HG02610 (cell line): ENCODE results near the gene PGPEP1.
A peak's percentile ranks its signal among the peaks of the same experiment; 100 is the strongest.
"Not testable (repeated sequence)": the region's sequence is repeated elsewhere in the genome, so short reads cannot be mapped to it uniquely, and the experiment has no call there.

Experiments used
- ATAC-seq: cut with Tn5 transposase; IDR thresholded peaks from one replicate; pipeline ENCODE4 v1.9.1; 2021; ENCODE audit warnings: mild to moderate bottlenecking, moderate library complexity; ENCODE audit not compliant: unreplicated experiment

The PGPEP1 gene

DNA sequence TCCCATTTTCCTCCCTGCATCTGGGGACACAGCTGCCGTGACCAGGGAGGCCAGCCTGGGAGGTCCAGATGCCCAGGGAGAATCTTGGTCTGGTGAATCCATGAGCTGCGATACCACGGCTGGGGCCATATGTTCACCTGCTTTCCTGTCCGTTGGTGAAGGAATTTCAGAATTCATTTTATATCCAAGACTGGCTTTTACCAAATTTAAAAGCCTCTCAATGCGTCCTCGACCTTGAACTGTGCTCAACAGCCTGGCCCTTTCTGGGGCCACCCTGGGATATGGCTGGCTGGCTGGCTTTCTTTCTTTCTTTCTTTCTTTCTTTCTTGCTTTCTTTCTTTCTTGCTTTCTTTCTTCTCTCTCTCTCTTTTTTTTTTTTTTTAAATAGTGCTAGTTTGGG, 23.4 kb downstream of the PGPEP1 start:
- ATAC-seq: no peak

DNA sequence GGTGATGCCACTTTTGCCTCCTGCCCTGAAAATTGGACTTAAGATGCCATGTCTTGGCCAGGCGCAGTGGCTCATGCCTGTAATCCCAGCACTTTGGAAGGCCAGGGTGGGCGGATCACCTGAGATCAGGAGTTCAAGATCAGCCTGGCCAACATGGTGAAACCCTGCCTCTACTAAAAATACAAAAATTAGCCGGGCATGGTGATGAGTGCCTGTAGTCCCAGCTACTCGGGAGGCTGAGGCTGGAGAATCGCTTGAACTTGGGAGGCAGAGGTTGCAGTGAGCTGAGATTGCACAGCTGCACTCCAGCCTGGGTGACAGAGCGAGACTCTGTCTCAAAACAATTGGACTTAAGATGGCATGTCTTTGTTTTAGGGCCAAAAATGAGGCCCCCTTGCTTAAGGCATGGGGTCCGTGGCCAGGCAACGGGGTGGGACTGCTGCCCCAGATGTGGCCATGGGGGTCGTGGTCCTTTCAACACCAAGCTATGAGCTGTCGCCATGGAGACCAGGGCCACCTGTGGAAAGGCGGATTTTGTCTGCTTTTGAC, 24.0 kb downstream of the PGPEP1 start:
- not testable (repeated sequence) for ATAC-seq

DNA sequence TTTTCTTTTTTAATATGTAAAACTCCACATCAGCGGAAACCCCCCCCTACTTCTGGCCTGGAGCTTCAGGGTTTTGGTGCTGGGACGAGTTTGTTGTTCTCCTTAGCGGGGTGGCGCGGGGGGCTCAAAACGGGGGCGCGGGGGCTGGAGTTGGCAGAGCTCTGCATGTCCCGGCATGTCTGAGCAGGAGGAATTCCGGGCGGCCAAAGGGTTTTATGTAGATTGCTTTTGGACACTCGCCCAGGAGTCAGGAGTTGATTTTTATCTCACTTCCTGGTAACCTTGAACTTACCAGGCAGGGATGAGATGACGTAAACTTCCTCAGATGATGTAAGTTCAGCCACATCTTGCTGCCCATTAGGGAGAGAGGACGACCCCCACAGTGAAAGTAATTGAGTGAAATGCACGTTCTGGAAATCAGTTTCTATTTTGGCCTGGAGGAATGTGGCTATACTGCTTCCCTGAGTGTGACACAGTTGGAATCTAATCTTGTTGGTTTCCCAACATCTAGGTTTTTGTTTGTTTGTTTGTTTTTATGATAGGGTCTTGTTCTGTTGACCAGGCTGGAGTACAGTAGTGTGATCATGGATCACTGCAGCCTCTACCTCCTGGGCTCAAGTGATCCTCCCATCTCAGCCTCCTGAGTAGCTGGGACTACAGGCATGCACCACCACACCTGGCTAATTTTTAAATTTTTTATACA, 24.6 kb downstream of the PGPEP1 start:
- ATAC-seq: no peak

DNA sequence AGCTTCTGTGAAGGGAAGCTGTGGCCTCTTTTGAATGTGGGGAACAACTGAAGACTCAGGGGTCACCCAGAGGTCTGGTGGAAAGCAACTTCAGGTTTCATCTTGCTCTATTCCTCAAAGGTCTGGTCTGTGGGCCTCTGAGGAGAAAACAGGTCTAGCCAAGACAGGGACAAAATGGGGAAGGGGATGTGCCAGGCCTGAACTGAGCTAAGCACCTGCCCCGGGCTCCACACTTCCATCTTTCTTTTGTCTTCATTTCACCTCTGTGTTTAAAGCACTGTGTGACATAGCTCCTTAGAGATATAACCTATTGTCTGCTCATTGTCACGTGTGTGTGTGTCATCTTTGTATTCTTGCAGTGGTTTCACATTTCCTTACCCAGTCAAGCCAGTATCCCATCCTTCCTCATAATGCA, 25.6 kb downstream of the PGPEP1 start:
- no peak for ATAC-seq

DNA sequence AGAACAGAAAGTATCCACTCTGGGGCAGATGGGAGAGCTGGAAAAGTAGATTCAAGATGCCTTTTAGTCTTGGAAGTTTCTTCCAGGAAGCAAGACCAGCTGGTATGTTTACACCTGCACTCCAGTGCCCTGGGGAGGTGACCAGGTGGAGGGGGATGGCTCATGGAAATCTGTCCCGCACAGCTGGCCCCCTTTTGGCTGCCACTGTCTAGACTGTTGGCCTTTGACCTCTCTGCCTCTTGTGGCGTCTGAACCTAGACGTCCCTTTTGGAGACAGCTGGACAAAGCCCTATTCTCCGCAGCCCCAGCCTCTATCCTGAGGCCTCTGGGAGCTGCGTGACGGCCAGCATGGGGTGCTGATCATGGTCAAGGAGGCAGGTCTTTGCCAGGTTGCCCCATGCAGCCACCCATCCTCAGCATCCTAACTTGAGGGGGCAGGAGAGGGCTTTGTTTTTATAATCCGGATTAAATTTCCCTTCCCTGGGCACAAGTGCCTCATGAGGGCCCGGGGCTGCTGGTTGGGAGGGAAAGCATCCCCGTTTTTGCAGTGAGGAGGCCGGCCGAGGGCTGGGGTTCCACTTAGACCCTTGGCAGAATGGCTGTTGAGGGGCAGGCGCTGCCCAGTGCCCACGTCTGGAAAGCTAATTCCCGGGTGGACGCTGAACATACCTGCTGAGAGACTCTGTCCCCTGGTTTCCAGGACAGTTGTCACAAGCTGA, 28.3 kb downstream of the PGPEP1 start:
- no peak for ATAC-seq

DNA sequence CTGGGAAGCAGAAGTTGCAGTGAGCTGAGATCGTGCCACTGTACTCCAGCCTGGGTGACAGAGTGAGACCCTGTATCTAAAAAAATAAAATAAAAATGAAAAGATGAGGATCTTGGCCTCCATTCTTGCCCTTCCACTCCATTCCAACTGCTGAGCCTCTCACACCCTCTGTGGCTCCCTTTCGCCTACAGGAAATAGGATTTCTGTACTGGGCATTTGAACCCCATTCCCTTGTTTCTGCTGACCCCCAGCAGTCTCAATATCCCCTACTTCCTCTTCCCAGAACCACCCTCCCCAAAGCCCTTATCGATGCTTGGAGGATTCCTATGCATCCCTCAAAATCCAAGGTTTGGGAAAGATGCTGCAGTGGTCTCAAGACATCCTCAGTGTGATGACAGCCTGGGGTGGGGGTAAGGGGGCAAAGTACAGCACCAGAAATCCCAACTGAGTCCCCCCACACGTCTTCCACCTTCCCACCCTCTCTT, 33.1 kb downstream of the PGPEP1 start:
- no peak for ATAC-seq

DNA sequence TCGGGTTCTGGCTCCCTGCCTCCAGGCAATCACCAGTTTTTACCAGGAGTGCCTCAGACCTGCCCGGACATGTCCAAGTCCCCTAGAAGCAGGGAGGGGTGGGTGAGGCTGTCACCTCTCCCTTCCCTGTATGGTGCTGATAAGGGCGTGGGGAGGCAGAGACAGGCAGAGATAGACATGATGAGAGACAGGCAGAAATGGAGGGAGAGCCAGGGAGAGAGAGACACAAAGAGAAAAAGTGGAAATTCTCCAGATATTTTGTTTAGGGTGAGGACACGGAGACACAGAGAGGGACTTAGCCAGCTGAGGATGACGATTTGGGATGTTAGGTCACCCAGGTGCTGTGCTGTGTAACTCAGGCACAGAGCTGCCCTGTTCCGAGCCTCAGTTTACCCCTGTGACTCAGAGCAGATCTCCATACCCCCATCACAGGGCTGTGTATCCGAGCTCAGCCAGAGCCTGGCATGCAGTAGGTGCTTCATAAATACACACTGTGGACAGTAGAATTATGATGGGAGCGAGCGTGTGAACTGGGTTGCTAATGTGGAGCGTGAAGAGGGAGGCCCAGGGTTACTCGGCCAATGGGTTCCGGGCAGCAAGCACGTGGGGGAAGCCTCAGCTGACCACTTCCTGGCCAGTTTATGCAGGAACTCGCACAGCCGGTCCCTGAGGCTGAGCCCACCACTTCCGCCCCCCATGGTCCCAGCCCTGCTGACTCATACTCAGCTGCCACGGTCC, 33.7 kb downstream of the PGPEP1 start:
- peak; percentile 83 for ATAC-seq

DNA sequence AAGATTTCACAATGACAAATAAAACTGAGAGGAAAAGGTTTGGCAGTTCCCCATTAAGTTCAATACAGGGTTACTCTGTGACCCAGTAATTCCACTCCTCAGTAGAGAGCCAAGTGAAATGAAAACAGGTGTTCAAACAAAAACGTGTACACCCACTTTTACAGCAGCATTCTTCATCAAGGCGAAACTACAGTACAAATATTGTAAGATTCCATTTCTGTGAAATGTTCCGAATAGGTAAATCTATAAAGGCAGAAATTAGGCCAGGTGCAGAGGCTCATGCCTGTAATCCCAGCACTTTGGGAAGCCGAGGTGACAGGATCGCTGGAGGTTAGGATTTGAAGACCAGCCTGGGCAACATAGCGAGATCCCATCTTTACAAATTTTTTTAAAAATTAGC, 36.6 kb downstream of the PGPEP1 start:
- ATAC-seq: no peak

DNA sequence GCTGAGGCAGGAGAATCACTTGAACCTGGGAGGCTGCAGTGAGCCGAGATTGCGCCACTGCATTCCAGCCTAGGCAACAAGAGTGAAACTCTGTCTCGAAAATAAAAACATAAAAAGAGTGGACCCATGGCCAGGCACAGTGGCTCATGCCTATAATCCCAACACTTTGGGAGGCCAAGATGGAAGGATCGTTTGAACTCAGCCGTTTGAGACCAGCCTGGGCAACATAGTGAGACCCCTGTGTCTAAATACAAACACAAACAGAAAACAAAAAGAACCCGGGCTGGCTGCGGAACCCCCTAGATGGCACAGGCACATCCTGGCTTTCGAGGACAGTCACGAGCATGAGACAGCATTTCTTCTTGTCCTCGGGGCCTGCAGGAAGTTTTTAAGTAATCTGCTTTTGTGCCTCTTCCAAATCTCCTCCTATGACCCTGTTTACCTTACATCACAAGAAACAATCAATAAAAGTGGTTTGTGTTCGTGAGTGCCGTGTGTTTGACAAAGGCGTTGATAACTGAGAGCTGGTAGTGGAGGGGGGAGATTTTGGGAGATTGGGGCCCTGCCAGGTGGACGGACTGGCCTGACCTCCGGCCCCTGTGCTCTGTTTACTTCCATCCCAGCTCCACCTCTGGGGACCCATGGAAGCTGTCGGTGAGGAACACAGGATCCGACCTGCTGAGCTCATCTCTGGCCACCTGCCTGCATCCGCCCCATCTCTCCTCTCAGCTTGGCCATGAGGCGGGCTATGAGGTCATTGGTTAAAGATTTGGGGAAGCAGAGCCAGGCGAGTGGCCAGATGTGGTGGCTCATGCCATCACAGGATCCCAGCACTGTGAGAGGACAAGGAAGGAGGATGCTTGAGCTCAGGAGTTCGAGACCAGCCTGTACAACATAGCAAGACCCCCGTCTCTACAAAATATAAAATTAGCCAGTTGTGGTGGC, 39.7 kb downstream of the PGPEP1 start:
- no peak for ATAC-seq

DNA sequence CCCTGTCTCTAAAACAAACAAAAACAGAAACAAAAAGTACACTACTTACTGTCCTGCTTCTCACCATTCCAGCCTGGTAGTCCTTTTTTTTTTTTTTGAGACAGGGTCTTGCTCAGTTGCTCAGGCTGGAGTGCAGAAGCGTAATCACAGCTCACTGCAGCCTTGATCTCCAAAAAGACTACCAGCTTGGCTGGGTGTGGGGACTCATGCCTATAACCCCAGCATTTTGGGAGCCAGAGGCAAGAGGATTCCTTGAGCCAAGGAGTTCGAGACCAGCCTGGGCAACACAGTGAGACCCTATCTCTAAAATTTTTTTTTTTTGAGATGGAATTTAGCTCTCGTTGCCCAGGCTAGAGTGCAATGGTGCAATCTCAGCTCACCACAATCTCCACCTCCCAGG, 40.4 kb downstream of the PGPEP1 start:
- ATAC-seq: no peak

DNA sequence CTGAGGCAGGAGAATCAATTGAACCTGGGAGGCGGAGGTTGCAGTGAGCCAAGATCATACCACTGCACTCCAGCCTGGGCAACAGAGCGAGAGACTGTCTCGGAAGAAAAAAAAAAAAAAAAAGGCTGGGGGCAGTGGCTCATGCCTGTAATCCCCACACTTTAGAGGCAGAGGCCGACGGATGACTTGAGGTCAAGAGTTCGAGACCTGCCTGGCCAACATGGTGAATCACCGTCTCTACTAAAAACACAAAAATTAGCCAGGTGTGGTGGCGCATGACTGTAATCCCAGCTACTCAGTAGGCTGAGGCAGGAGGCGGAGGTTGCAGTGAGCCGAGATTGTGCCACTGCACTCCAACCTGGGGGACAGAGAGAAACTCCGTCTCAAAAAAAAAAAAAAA, 43.2 kb downstream of the PGPEP1 start:
- ATAC-seq: not testable (repeated sequence)

DNA sequence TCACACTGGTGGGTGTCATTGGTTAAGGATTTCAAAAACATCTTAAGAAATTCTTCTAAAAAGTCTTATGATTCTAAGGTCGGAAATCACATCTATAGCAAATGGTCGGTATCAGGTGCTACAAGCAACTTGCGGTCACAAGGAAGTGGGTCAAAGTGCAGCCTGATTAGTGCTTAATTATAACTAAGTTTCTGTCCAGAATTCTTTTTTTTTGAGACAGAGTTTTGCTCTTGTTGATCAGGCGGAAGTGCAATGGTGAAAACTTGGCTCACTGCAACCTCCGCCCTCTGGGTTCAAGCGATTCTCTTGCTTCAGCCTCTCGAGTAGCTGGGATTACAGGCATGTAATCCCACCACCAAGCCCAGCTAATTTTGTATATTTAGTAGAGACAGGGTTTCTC, 44.4 kb downstream of the PGPEP1 start:
- no peak for ATAC-seq

DNA sequence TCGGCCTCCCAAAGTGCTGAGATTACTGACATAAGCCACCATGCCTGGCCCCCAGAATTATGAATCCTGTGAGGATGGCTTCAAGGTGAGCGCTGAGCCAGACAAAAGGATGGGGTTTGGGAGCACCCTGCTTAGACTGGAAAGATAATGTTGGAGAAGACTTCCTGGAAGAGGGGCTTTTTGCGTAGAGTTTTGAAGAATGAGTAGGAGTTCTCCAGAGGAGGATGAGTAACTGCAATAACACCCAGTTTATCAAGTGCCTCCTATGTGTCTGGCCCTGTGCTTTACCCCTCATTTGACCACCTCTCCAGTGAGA, 44.9 kb downstream of the PGPEP1 start:
- ATAC-seq: no peak

DNA sequence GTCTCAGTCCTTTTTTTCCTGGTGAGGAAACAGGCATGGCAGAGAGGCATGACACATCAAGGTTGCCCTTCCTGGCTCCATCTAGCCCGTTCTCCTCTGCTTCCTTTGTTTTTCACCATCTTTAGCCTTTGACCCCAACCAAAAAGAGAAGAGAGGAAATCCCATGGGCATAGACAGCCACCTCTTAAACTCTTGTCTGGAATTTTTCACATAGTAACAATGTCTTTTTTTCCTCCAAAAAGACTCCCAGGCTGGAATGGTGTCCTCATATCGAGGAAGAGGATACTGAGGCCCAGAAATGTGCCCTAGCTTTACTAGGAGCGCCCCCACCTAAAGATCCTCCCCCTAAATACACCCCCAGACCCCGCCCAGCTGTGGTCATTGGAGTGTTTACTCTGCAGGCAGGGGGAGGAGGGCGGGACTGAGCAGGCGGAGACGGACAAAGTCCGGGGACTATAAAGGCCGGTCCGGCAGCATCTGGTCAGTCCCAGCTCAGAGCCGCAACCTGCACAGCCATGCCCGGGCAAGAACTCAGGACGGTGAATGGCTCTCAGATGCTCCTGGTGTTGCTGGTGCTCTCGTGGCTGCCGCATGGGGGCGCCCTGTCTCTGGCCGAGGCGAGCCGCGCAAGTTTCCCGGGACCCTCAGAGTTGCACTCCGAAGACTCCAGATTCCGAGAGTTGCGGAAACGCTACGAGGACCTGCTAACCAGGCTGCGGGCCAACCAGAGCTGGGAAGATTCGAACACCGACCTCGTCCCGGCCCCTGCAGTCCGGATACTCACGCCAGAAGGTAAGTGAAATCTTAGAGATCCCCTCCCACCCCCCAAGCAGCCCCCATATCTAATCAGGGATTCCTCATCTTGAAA, 45.5 kb downstream of the PGPEP1 start, which contains the start of gene GDF15:
TSS of gene GDF15 (plus strand) at position 484 of the 868 bp plus-strand sequence. CDS start at position 516, 32 bp downstream.
- ATAC-seq: no peak

DNA sequence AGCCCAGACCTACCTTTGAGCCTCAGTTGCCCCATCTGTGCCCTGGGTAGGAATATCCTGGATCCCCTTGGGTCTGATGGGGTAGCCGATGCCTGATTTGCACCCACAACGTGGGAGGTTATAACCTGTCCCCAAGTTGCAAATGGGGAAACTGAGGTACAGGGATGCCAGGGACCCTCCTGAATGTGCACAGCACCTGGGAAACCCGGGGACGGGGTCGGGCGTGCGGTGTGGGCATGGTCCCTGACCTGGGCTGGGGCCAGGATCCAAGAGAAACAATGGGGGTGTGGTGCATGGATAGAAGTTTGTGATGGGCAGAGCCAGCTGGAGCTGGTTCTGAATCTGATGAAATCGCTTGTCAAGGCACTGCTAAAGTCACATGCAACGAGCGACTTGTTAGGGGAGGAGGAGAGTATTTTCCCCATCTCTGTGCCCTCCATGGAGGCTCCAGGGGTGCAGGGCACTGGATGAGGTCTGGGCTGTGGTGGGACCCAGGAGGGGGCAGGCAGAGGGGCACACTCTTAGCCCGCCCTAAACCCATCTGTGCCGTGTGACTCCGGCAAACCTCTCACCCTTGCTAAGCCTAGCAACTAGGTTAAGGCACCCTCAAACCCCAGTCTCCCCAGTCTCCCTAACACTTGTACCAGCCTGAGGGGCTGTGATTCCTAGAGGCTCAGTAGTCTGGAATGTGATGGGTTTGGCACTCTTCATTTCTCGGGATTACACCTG, 46.3 kb downstream of the PGPEP1 start:
- ATAC-seq: no peak

DNA sequence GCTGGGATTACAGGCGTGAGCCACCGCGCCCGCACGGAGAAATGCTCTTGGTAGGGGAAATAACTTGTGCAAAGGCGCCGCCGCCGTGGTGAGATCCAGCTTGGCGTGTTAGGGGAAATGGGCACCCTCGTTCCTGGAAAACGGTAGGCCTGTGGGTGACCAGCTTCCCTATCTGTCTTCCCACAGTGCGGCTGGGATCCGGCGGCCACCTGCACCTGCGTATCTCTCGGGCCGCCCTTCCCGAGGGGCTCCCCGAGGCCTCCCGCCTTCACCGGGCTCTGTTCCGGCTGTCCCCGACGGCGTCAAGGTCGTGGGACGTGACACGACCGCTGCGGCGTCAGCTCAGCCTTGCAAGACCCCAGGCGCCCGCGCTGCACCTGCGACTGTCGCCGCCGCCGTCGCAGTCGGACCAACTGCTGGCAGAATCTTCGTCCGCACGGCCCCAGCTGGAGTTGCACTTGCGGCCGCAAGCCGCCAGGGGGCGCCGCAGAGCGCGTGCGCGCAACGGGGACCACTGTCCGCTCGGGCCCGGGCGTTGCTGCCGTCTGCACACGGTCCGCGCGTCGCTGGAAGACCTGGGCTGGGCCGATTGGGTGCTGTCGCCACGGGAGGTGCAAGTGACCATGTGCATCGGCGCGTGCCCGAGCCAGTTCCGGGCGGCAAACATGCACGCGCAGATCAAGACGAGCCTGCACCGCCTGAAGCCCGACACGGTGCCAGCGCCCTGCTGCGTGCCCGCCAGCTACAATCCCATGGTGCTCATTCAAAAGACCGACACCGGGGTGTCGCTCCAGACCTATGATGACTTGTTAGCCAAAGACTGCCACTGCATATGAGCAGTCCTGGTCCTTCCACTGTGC, 47.9 kb downstream of the PGPEP1 start:
- ATAC-seq: peak; percentile 53

DNA sequence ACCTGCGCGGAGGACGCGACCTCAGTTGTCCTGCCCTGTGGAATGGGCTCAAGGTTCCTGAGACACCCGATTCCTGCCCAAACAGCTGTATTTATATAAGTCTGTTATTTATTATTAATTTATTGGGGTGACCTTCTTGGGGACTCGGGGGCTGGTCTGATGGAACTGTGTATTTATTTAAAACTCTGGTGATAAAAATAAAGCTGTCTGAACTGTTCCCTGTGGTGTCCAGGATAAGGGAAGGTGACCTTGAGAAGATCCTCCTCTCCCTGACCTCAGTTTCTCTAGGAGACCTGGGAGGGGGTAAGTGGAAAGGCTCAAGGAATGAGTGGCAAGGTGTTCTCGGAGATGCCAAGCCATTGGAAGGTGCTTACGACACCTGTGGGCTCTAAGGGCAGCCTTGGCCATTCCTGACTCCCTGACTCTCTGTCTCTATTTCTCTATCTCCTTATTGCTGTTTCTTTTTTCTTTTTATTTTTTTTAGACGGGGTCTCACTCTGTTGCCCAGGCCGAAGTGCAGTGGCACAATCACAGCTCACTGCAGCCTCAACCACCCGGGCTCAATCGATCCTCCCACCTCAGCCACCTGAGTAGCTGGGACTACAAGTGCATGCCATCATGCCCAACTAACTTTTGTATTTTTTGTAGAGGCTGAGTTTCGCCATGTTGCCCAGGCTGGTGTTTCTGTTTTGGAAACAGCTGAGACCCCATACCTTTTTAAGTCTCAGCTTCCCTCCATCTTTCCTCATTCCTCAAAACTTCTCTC, 48.7 kb downstream of the PGPEP1 start:
- ATAC-seq: no peak
